AG04450 (cell line): ENCODE measurements around the gene RITA1. TPM values are rescaled to one million over a fixed set of nuclear protein-coding genes. Genes with fewer than 3 reads are reported as not detected.

Experiments
- CTCF ChIA-PET: fragments of 300-600, 350-600 bp; formaldehyde crosslinking; extraction: SDS; loops from one replicate; lab custom pipeline; 2022; ENCODE audit warnings: antibody characterized with exemption, inconsistent platforms; lab: Charles Lee
- POLR2A ChIA-PET: fragments of 350-600 bp; formaldehyde crosslinking; extraction: SDS; loops from one replicate; lab custom pipeline; 2021; ENCODE audit warnings: antibody characterized with exemption, inconsistent platforms; lab: Yijun Ruan, JAX
- DNase-seq: peaks from one replicate; pipeline ENCODE4 v3.0.0-alpha.2; 2011; ENCODE audit warnings: low read depth, low spot score
- H3K27ac ChIP-seq: one replicate; pipeline ENCODE4 v1.5.1; 2012; ENCODE audit warnings: low read depth, low read length, control low read depth
- H3K27me3 ChIP-seq: one replicate; pipeline ENCODE4 v1.6.0; 2012; ENCODE audit warnings: low read length; ENCODE audit not compliant: control insufficient read depth, insufficient read depth
- H3K4me3 ChIP-seq: 2 replicates; pipeline ENCODE4 v1.5.1; 2011; ENCODE audit warnings: mild to moderate bottlenecking, low read depth, low read length, control low read depth
- H3K9me3 ChIP-seq: 2 replicates; pipeline ENCODE4 v1.5.1; 2012; ENCODE audit warnings: low read length; ENCODE audit not compliant: control insufficient read depth, insufficient read depth
- CTCF ChIP-seq: IDR thresholded peaks from 2 replicates; pipeline ENCODE4 v1.5.1; 2011; ENCODE audit warnings: low read depth, low read length, control low read depth, inconsistent platforms
- polyA plus RNA-seq: library from polyadenylated mRNA; depleted of rRNA; stranded (reverse); fragments of >200 nt; gene quantifications from 2 replicates; pipeline ENCODE4 v1.2.3, GENCODE V29; 2011

RITA1 gene
- polyA plus RNA-seq, 1 experiment = 9.0 TPM

GRCh38 chr12:113158439-113159203 is 26.9 kb upstream of the RITA1 start:
- POLR2A ChIA-PET = no interaction called here
- H3K9me3 ChIP-seq = no peaks in the 10 kb centered on the region; the same call in 1 of the 2 replicates
- H3K4me3 ChIP-seq = no peak overlapping the region
- DNase-seq = no peak
- no peak for TF ChIP-seq CTCF
- peaks cover 17% of the 10 kb centered on the region for H3K27me3 ChIP-seq
- CTCF ChIA-PET = interaction anchor here (0.6 to 0.8 kb wide), 3 partner anchors 15 to 135 kb away, joined by 3 read pairs; no protein-coding TSS in a partner anchor
- no peak overlapping the region for H3K27ac ChIP-seq

GRCh38 chr12:113159937-113160336 is 25.6 kb upstream of the RITA1 start:
- DNase-seq = no peak
- ChIA-PET POLR2A (no interaction called here), CTCF (interaction anchor here (1.4 to 1.5 kb wide), 2 partner anchors 14 to 111 kb away, joined by 6 to 10 read pairs; no protein-coding TSS in a partner anchor)

GRCh38 chr12:113161415-113162016 is 24.0 kb upstream of the RITA1 start:
- POLR2A ChIA-PET = interaction anchor here (0.6 kb wide), 1 partner anchor 10 kb away, joined by 3 read pairs; no protein-coding TSS in a partner anchor
- Histone ChIP-seq H3K27me3 (no peaks in the 10 kb centered on the region), H3K4me3 (no peak overlapping the region), H3K9me3 (no peaks in the 10 kb centered on the region; the same call in 1 of the 2 replicates), H3K27ac (no peak overlapping the region)
- TF ChIP-seq CTCF = no peak
- CTCF ChIA-PET = interaction anchor here (1.9 to 2.1 kb wide), 2 partner anchors 12 to 113 kb away, joined by 7 to 9 read pairs; no protein-coding TSS in a partner anchor
- no peak for DNase-seq

More at GRCh38 chr12:113159937-113160336, 25.6 kb upstream of the RITA1 start:
- peaks cover 7% of the 10 kb centered on the region for H3K27me3 ChIP-seq
- H3K4me3 ChIP-seq = no peak overlapping the region
- no peak for TF ChIP-seq CTCF
- H3K27ac ChIP-seq = no peak overlapping the region
- H3K9me3 ChIP-seq = no peaks in the 10 kb centered on the region; the same call in 1 of the 2 replicates

- H3K4me3 ChIP-seq = no peak overlapping the region
- ChIA-PET CTCF (interaction anchor here (1.8 to 2.1 kb wide), 4 partner anchors 10 to 169 kb away, joined by 4 to 9 read pairs (median 6); no protein-coding TSS in a partner anchor), POLR2A (interaction anchor here (0.6 kb wide), 1 partner anchor 9 kb away, joined by 3 read pairs; no protein-coding TSS in a partner anchor)
- no peak for TF ChIP-seq CTCF
- H3K9me3 ChIP-seq = no peaks in the 10 kb centered on the region; the same call in 1 of the 2 replicates
- no peaks in the 10 kb centered on the region for H3K27me3 ChIP-seq
- no peak overlapping the region for H3K27ac ChIP-seq
- no peak for DNase-seq
These were observed 23.2 kb upstream of the RITA1 start for GRCh38 chr12:113162102-113163029.
